NCI-H1048 (cell line): Measurements from ENCODE around the gene SAP30BP.

Experiments used
- DNase-seq: peaks from one replicate; lab custom pipeline; 2025; lab: John Stamatoyannopoulos, UW

SAP30BP gene

GRCh38 chr17:75649687-75650086 lies 17.5 kb upstream of the SAP30BP start:
- DNase-seq, result no peak

DNA sequence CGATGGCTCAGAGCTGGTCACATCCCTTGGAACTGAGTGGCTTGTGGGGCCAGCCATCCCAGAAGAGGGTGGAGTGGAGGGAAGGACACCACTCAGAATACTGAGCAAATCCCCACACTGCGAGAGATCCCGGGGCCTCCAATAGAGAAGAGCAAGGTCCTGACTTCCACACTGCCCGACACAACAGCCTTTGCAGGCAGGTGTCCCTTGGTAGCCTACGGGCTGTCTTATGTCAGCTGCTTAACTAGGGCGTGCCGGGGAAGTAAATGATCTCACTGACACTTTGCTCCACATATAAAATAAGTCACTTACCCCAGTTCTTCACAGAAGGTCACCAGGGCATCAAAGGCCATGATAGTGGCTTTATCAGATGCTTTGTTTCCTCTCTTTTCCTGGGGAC lies 16.3 kb upstream of the SAP30BP start:
- DNase-seq, result no peak

DNA sequence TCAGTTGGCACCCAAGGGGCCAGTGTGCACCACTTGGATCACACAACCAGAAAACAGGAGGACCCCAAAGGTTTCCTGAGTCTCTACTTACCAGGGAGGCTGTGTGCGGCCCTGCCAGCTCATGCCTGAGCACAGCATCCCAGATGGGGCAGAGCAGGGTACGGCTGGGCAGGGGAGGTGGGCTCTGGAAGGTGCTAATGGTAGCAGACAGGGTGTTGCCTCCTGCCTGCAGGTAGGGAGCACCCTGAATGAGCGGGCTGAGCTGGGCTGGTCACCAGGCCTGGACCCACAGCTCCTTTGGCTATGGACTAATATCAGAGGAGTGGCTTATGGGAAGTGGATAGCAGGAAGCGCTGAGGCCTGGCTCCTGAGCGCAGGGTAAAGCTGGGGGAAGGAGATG lies 14.8 kb upstream of the SAP30BP start:
- no peak for DNase-seq

GRCh38 chr17:75652934-75653549 lies 14.1 kb upstream of the SAP30BP start:
- DNase-seq, result no peak

GRCh38 chr17:75654176-75654575 lies 13.0 kb upstream of the SAP30BP start:
- no peak for DNase-seq

- no peak for DNase-seq
Measured at GRCh38 chr17:75658237-75658636, 8.9 kb upstream of the SAP30BP start.

GRCh38 chr17:75661531-75661930 lies 5.6 kb upstream of the SAP30BP start:
- no peak for DNase-seq

DNA sequence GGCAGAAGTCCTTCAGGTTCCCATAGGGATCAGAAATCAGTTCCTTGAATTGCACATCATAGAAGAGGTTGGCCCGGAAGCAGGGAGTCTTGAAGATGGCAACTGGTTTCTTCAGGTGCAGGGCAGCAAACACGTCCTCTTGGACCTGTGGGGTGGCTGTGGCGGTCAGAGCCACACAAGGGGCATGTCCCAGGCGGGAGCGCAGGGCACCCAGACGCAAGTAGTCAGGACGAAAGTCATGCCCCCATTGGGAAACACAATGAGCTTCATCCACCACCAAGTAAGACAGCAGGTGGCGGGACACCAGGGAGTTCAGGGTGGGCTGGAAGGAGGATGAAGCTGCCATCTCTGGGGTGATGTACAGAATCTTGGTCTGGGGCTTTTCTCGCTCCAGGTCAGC lies 4.6 kb upstream of the SAP30BP start:
- DNase-seq, result no peak

- DNase-seq, result no peak
Measured at GRCh38 chr17:75664099-75664549, 3.0 kb upstream of the SAP30BP start.

DNA sequence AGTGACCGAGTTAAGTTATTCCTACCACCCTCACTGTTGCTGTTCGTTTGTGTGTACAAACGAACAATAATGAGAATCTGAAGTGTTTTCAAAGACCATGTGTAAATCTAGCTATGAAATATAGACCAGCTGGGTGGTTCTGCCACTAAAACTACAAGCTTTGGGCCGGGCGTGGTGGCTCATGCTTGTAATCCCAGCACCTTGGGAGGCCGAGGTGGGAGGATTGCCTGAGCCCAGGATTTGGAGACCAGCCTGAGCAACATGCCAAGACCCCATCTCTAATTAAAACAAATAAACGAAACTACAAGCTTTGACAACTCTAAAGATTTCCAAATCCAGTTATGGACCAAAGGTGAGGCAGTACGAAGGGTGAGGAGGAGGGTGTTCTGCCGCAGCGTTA lies 1.2 kb upstream of the SAP30BP start:
- no peak for DNase-seq

- no peak for DNase-seq
Measured at GRCh38 chr17:75667825-75668224, 687 bp downstream of the SAP30BP start.

GRCh38 chr17:75668489-75668888 lies 1.4 kb downstream of the SAP30BP start:
- no peak for DNase-seq

DNA sequence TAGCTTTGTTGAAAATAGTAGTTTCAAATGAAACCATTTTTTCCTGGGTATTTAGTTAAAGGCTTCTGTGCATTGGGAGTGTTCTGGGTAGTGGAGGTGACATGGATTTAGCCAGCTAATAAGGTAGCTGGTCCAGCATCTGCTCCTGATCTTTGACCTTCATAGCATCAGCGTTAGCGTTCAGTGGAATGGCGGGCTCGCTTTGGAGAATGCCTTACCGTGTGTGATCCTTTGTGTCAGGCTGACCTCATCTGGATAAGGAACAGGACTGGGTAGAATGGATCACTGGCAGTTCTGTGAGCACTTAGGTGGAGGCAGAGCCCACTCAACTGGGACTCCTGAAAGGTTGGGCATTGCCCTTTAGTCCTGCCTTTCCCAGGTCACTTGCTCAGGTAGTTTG lies 3.7 kb downstream of the SAP30BP start:
- DNase-seq, result no peak

- DNase-seq, result no peak
Measured at GRCh38 chr17:75672011-75672410, 4.9 kb downstream of the SAP30BP start.

- no peak for DNase-seq
Measured at GRCh38 chr17:75673487-75673886, 6.3 kb downstream of the SAP30BP start.

DNA sequence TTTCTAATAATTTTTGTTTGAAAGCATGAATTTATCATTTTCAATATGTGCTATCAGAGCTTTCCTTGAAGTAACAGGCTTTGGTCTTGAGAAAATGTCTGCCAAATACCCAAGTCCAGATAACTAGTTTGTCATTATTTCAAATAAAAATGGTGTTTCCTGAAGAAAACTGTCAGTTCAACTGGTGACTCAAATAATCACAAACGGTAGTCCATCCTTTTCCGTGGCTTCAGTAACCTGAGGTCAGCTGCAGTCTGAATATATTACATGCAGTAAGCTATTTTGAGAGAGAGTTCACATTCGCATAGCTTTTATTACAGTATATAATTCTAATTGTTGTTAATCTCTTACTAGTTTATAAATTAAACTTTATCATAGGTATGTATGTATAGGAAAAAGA lies 9.3 kb downstream of the SAP30BP start:
- no peak for DNase-seq

- DNase-seq, result no peak
Measured at GRCh38 chr17:75679706-75680211, 12.6 kb downstream of the SAP30BP start.

DNA sequence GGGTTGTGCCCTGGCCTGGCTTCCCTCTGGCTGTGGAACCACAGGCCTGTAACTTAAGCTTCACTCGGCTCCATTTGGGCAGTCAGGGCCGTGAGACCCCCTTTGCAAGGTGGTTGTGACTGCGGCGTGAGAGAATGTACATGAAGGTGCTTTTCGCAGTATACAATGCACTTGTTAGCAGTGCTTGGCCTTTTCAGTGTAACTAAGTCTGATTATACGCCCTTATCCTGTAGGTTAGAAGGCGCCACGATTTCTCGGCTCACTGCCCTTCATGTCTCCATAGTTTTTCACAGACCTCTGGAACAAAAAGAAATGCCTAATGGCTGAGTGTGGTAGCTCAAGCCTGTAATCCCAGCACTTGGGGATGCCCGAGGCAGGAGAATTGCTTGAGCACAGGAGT lies 13.3 kb downstream of the SAP30BP start:
- DNase-seq, result no peak

- DNase-seq, result no peak
Measured at GRCh38 chr17:75681289-75681688, 14.2 kb downstream of the SAP30BP start.

GRCh38 chr17:75683583-75683982 lies 16.4 kb downstream of the SAP30BP start:
- DNase-seq, result no peak

DNA sequence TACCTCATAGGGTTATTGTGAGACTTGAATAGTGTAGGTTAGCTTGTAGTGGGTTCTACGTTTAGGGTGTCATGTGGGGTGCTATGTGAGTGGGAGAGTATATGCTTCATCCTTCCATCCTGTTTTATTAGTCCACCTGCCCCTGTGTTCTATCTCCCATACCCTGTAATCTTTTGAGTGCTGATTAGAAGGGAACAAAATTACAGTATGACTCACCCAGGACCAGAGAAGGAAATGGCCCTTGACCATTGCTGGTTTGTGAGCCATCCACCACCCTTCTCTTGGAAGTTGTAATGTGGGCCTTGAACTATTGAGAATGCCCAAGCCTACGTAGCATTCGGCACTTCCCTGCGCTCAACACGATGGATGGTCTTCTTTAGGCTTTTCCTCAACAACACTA lies 17.1 kb downstream of the SAP30BP start:
- no peak for DNase-seq

- DNase-seq, result no peak
Measured at GRCh38 chr17:75684924-75685323, 17.8 kb downstream of the SAP30BP start.

DNA sequence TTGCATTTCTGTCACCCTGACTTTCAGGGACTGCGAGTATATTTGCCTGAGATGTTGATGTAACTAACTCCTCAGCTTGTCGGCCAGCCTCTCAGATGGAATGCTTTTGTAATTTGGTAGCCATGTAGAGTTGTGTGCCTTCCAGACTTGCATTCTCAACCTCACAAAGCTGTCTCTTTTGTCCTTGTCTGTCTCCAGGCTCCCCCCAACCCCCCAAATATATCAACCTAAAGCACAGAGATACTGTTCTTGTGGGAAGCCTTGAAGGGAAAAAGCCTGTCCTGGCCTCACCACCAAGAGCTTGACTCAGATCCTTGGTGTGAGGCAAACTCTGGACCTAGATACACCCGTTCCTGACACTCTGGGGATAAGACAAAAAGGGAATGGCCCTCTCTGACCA lies 18.4 kb downstream of the SAP30BP start:
- no peak for DNase-seq

- no peak for DNase-seq
Measured at GRCh38 chr17:75688209-75688825, 21.2 kb downstream of the SAP30BP start.
